Astrocyte of the spinal cord (primary cell): ENCODE data around the gene SLC38A10.

Experiments used
- DNase-seq: peaks from one replicate; pipeline ENCODE4 v3.0.0; 2011; ENCODE audit warnings: low read depth, low spot score
- H3K4me3 ChIP-seq: 2 replicates; pipeline ENCODE4 v1.5.1; 2011; ENCODE audit warnings: low read depth, mild to moderate bottlenecking, low read length, moderate library complexity
- in situ Hi-C: cut with HindIII; loops from 2 replicates; pipeline ENCODE4 v1.10.0; 2017; ENCODE audit warnings: low sequenced_read_pairs
- TF ChIP-seq, protein P1 (sequence below): IDR thresholded peaks from 2 replicates; pipeline ENCODE4 v1.5.1; 2012; ENCODE audit warnings: low read depth, mild to moderate bottlenecking, low read length, inconsistent platforms

SLC38A10 gene

DNA sequence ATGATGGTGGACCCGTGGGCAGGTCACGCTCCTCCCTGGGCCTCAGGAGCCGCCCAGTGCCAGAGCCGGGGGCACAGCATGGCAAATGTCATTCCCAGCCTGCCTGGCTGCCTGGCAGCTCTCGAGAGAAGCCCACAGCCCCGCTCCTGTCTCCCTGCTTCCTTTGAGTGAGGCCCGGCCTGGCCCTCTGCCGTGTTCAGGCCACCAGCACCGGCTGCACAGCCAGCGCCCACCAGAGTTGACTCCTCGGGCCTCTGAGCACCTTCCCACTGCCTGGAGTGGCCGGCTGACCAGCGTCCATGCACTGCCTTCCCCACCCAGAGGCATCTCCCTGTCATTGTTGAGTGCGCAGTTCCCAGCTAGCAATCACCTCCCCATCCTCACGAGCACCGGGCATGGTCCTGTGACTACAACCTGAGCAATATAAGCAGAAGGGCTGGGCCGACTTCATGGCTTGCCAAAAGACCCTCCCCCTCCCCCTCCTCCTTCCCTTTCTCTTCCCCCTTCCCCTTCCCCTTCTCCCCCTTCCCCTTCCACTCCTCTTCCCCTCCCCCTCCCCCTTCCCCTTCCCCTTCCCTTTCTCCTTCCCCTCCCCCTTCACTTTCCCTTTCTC is 11.9 kb upstream of the SLC38A10 start:
- DNase-seq, result no peak
- H3K4me3 ChIP-seq, result no peak overlapping the region
- TF ChIP-seq, protein P1, sequence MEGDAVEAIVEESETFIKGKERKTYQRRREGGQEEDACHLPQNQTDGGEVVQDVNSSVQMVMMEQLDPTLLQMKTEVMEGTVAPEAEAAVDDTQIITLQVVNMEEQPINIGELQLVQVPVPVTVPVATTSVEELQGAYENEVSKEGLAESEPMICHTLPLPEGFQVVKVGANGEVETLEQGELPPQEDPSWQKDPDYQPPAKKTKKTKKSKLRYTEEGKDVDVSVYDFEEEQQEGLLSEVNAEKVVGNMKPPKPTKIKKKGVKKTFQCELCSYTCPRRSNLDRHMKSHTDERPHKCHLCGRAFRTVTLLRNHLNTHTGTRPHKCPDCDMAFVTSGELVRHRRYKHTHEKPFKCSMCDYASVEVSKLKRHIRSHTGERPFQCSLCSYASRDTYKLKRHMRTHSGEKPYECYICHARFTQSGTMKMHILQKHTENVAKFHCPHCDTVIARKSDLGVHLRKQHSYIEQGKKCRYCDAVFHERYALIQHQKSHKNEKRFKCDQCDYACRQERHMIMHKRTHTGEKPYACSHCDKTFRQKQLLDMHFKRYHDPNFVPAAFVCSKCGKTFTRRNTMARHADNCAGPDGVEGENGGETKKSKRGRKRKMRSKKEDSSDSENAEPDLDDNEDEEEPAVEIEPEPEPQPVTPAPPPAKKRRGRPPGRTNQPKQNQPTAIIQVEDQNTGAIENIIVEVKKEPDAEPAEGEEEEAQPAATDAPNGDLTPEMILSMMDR, result no peak
- in situ Hi-C loops, result no loop called here

DNA sequence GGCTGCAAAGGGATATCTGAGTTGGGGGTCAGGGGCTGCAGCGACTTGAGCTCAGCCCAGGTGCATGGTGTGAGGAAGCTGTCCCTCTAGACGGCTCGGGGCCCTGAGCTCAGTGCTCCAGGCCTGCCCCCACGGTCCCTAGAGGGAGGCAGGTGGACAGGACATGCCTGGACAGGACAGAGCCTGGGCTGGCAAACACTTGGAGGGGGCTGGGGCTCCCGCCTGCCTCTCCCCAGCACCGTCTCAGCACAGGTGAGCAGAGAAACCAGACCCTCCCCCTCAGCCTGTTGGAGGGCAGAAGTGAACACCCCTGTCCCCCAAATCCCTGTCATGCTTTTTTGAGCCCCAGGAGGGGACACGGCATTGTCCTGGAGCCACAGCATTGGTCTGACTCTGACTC is 11.4 kb upstream of the SLC38A10 start:
- TF ChIP-seq, protein P1, result no peak
- no peak for DNase-seq
- no peak overlapping the region for H3K4me3 ChIP-seq
- in situ Hi-C loops, result no loop called here

DNA sequence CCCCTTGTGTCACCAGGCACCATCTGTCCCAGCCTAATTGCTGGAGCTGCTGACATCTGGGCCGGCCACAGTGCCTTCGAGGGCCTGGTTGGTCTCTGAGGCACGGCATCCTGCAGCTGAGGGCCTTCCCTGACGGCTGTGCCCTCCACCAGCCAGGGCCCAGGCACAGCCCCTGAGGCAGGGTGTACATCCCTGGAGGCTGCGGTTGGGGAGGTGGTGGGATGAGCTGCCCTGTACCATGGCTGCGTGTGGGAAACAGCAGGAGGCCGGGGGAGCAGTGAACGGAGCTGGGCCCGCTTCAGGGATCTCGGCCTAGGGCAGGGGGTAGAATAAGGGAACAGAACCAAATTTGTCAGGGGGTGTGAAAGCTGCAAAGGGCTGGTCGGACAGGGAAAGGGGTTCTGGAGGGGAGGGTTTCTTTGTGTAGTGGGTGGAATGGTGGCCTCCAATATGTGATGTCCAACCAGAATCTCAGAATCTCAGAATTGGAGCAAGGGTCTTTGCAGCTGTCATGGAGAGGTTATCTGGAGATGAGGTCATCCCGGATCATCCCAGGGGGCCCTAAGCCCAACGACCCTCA is 10.0 kb upstream of the SLC38A10 start:
- no peak overlapping the region for H3K4me3 ChIP-seq
- no peak for DNase-seq
- in situ Hi-C loops, result no loop called here
- TF ChIP-seq, protein P1, result no peak

DNA sequence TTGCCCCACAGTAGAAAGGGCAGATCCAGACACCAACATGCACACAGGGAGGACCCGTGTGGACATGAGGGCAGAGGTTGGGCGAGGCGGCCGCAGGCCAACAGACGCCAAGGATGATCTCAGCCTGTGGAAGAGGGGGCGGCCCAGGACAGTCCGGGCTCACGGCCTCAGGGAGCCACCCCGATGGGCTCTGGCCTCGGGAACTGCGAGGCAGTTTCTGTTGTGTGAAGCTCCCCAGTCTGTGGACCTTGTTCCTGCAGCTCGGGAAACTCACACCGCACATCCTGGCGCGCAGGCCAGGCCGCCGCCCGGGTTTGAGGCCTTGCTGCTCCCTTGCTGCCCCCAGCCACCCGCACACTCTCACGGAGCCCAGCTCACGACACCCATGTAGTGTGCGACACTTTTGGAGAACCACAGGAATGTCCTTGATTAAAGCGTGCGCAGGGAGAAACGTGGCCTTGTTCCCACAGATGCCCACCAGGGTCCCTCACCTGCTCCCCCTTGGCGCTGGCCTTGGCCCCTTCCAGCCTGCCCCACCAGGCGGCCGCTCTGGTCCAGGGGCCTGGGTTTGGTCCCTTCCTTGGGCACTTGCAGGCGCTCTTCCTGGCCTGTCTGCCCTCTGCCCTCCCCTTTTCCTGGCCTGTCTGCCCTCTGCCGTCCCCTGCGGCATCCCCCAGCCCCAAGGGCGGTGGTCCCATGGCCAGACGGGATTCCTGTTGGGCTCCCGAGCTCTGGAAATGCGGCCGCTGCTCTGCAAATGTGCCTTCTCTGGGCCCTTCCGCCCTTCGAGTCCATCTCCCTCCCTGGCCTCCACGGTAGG is 9.3 kb upstream of the SLC38A10 start:
- DNase-seq, result no peak
- in situ Hi-C loops, result no loop called here
- H3K4me3 ChIP-seq, result no peak overlapping the region
- TF ChIP-seq, protein P1, result no peak

DNA sequence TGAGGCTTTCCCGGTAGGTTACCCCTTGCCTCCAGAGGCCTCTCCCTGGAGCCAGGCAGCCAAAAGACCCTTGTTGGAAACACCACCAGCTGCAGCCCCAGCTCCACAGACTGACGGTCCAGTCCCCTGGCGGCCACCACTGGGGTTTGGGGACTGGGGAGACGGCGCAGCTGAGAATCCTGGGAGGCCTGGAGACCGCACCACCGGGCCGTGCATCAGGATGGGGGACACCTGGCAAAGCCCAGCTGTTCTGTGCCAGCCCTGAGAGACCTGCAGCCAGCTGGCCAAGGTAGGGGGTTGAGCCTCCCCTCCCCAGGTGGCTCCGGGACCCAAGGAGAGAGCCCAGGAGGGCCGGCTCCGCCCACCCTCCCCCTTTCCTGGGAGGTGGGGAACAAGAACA is 8.3 kb upstream of the SLC38A10 start:
- no peak for DNase-seq
- TF ChIP-seq, protein P1, result no peak
- H3K4me3 ChIP-seq, result no peak overlapping the region
- in situ Hi-C loops, result no loop called here

DNA sequence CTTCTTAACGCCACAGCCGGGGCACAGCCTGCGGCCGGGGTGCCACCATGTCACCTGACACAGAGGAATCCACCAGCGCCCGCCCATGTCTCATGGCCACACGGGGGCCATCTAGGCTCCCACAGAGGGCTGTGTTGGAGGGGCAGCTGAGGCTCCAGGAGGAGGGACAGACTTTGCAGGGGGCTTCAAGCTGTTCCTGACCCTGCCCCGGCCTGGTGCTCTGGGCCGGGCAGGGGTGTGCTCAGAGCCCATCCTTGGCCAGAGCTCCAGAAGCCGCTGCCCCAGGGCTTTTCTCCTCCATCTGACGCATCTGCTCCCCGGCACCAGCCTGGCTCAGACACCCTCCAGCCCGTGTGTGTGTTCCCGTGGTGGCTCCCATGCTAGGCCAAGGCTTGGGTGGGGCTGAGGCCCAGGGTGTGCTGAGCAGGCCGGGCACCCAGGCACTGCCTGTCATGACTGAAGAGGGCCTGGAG is 7.8 kb upstream of the SLC38A10 start:
- no peak for DNase-seq
- in situ Hi-C loops, result no loop called here
- TF ChIP-seq, protein P1, result no peak
- no peak overlapping the region for H3K4me3 ChIP-seq
